GM20000 (cell line): ENCODE measurements around the gene PIGS.

Experiments
- DNase-seq: peaks from one replicate; pipeline ENCODE4 v3.0.0; 2012; ENCODE audit warnings: low spot score
- CTCF ChIP-seq: IDR thresholded peaks from 2 replicates; pipeline ENCODE4 v1.5.1; 2012; ENCODE audit warnings: mild to moderate bottlenecking, control low read depth; ENCODE audit errors: extremely low read depth, missing control alignments

PIGS gene

GRCh38 chr17:28532050-28532960, 39.0 kb downstream of the PIGS start:
- TF ChIP-seq CTCF: no peak
- no peak for DNase-seq

- no peak for DNase-seq
- TF ChIP-seq CTCF: no peak
These were observed 40.4 kb downstream of the PIGS start for GRCh38 chr17:28530926-28531325.

GRCh38 chr17:28530250-28530649, 41.1 kb downstream of the PIGS start:
- no peak for DNase-seq
- no peak for TF ChIP-seq CTCF

- TF ChIP-seq CTCF: no peak
- no peak for DNase-seq
These were observed 42.3 kb downstream of the PIGS start for GRCh38 chr17:28529013-28529400.

- DNase-seq: no peak
- TF ChIP-seq CTCF: no peak
These were observed 42.9 kb downstream of the PIGS start for GRCh38 chr17:28528327-28529012.

- TF ChIP-seq CTCF: no peak
These were observed 43.5 kb downstream of the PIGS start for GRCh38 chr17:28527859-28528258.

GRCh38 chr17:28527181-28527681, 44.1 kb downstream of the PIGS start:
- DNase-seq: no peak
- no peak for TF ChIP-seq CTCF

More at GRCh38 chr17:28527859-28528258, 43.5 kb downstream of the PIGS start:
- no peak for DNase-seq
